Measurements from ENCODE around the gene COL27A1. TPM values are rescaled to one million over a fixed set of nuclear protein-coding genes. Genes with fewer than 3 reads are reported as not detected.

COL27A1 gene
- total RNA-seq, 1 donor from 2014 or later, result 1.0 TPM

- DNase-seq (ENCODE audit: low read depth in 2 of 2), result no peak
These were observed 202.6 kb downstream of the COL27A1 start for GRCh38 chr9:114357911-114358328.

GRCh38 chr9:114359801-114360200 lies 204.5 kb downstream of the COL27A1 start:
- DNase-seq (ENCODE audit: low read depth in 2 of 2), result no peak

- no peak for DNase-seq (ENCODE audit: low read depth in 2 of 2)
These were observed 206.2 kb downstream of the COL27A1 start for GRCh38 chr9:114361542-114361941.

Other genes with a start within 250 kb of the COL27A1 start
- gene AMBP, start 77.2 kb upstream of the COL27A1 start, total RNA-seq, result not detected in 2 replicates
- not detected in 2 replicates for gene KIF12, start 56.2 kb upstream of the COL27A1 start, total RNA-seq
- not detected in 2 replicates for gene ORM1, start 167.6 kb downstream of the COL27A1 start, total RNA-seq
- gene ORM2, start 174.3 kb downstream of the COL27A1 start, total RNA-seq, result not detected in 2 replicates
- 0.64 and 0.89 TPM in 2 replicates for gene AKNA, start 232.4 kb downstream of the COL27A1 start, total RNA-seq